HG03558 (cell line): ENCODE measurements around the gene BCR.
"Not testable (repeated sequence)": the region's sequence is repeated elsewhere in the genome, so short reads cannot be mapped to it uniquely, and the experiment has no call there.

Experiments
- ATAC-seq: cut with Tn5 transposase; IDR thresholded peaks from one replicate; pipeline ENCODE4 v1.9.1; 2021; ENCODE audit warnings: moderate number of reproducible peaks; ENCODE audit not compliant: unreplicated experiment; ENCODE audit errors: extremely low read depth

Gene BCR

GRCh38 chr22:23341942-23342695, 161.8 kb downstream of the BCR start:
- not testable (repeated sequence) for ATAC-seq

GRCh38 chr22:23351321-23351720, 171.0 kb downstream of the BCR start:
- no peak for ATAC-seq

- ATAC-seq, result no peak
Measured at GRCh38 chr22:23353004-23353403, 172.7 kb downstream of the BCR start.

GRCh38 chr22:23353696-23354095, 173.4 kb downstream of the BCR start:
- no peak for ATAC-seq

- ATAC-seq, result no peak
Measured at GRCh38 chr22:23356094-23356493, 175.8 kb downstream of the BCR start.

- no peak for ATAC-seq
Measured at GRCh38 chr22:23357053-23357452, 176.7 kb downstream of the BCR start.

- ATAC-seq, result no peak
Measured at GRCh38 chr22:23359583-23360123, 179.3 kb downstream of the BCR start.

GRCh38 chr22:23361676-23362075, 181.4 kb downstream of the BCR start:
- no peak for ATAC-seq

GRCh38 chr22:23363683-23364082, 183.4 kb downstream of the BCR start:
- no peak for ATAC-seq

GRCh38 chr22:23364389-23364788, 184.1 kb downstream of the BCR start:
- no peak for ATAC-seq

- no peak for ATAC-seq
Measured at GRCh38 chr22:23365524-23365923, 185.2 kb downstream of the BCR start.

GRCh38 chr22:23365961-23366360, 185.7 kb downstream of the BCR start:
- ATAC-seq, result no peak

GRCh38 chr22:23367196-23367595, 186.9 kb downstream of the BCR start:
- not testable (repeated sequence) for ATAC-seq
